Measurements from ENCODE around the gene DDX10.

GRCh38 chr11:108960501-108960900 is 295.6 kb downstream of the DDX10 start:
- TF ChIP-seq, protein P1, sequence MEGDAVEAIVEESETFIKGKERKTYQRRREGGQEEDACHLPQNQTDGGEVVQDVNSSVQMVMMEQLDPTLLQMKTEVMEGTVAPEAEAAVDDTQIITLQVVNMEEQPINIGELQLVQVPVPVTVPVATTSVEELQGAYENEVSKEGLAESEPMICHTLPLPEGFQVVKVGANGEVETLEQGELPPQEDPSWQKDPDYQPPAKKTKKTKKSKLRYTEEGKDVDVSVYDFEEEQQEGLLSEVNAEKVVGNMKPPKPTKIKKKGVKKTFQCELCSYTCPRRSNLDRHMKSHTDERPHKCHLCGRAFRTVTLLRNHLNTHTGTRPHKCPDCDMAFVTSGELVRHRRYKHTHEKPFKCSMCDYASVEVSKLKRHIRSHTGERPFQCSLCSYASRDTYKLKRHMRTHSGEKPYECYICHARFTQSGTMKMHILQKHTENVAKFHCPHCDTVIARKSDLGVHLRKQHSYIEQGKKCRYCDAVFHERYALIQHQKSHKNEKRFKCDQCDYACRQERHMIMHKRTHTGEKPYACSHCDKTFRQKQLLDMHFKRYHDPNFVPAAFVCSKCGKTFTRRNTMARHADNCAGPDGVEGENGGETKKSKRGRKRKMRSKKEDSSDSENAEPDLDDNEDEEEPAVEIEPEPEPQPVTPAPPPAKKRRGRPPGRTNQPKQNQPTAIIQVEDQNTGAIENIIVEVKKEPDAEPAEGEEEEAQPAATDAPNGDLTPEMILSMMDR (IDR thresholded peaks at IDR 0.05; ENCODE audit: low read depth, low read length, missing input control) = no peak
- TF ChIP-seq EGR1 (IDR thresholded peaks at IDR 0.05; ENCODE audit: low read depth in 2 of 2) = no peak
